HG02981 (cell line): ENCODE data around the gene IL12RB2.
A peak's percentile ranks its signal among the peaks of the same experiment; 100 is the strongest.

Experiments
- ATAC-seq: cut with Tn5 transposase; IDR thresholded peaks from one replicate; pipeline ENCODE4 v1.9.1; 2021; ENCODE audit warnings: mild to moderate bottlenecking, moderate library complexity; ENCODE audit not compliant: unreplicated experiment

Gene IL12RB2

GRCh38 chr1:67313934-67314671 lies 6.4 kb downstream of the IL12RB2 start:
- no peak for ATAC-seq

GRCh38 chr1:67314696-67315095 lies 7.0 kb downstream of the IL12RB2 start:
- no peak for ATAC-seq

- ATAC-seq: no peak
Measured at GRCh38 chr1:67316180-67316902, 8.7 kb downstream of the IL12RB2 start.

GRCh38 chr1:67316918-67317317 lies 9.2 kb downstream of the IL12RB2 start:
- ATAC-seq: no peak

- no peak for ATAC-seq
Measured at GRCh38 chr1:67317803-67318202, 10.1 kb downstream of the IL12RB2 start.

- ATAC-seq: no peak
Measured at GRCh38 chr1:67322442-67322841, 14.8 kb downstream of the IL12RB2 start.

- no peak for ATAC-seq
Measured at GRCh38 chr1:67323087-67323486, 15.4 kb downstream of the IL12RB2 start.

- ATAC-seq: no peak
Measured at GRCh38 chr1:67324068-67324467, 16.4 kb downstream of the IL12RB2 start.

GRCh38 chr1:67327864-67328466 lies 20.3 kb downstream of the IL12RB2 start:
- no peak for ATAC-seq

- ATAC-seq: peak; percentile 82
Measured at GRCh38 chr1:67332653-67333529, 25.2 kb downstream of the IL12RB2 start.

- no peak for ATAC-seq
Measured at GRCh38 chr1:67333603-67334002, 25.9 kb downstream of the IL12RB2 start.

- ATAC-seq: no peak
Measured at GRCh38 chr1:67335411-67335810, 27.7 kb downstream of the IL12RB2 start.

GRCh38 chr1:67336157-67336556 lies 28.5 kb downstream of the IL12RB2 start:
- ATAC-seq: no peak

GRCh38 chr1:67336783-67337182 lies 29.1 kb downstream of the IL12RB2 start:
- ATAC-seq: no peak

GRCh38 chr1:67338642-67339041 lies 31.0 kb downstream of the IL12RB2 start:
- ATAC-seq: peak; percentile 53

- ATAC-seq: no peak
Measured at GRCh38 chr1:67339623-67340343, 32.1 kb downstream of the IL12RB2 start.

GRCh38 chr1:67342076-67342890 lies 34.6 kb downstream of the IL12RB2 start:
- no peak for ATAC-seq

GRCh38 chr1:67345556-67345955 lies 37.9 kb downstream of the IL12RB2 start:
- ATAC-seq: no peak

- no peak for ATAC-seq
Measured at GRCh38 chr1:67346982-67347381, 39.3 kb downstream of the IL12RB2 start.
